H1 (cell line): ENCODE results near the gene ANXA2. TPM values are rescaled to one million over a fixed set of nuclear protein-coding genes. Genes with fewer than 3 reads are reported as not detected.

ENCODE experiments used
- CTCF ChIA-PET: fragments of 300-600 bp; sonication (Branson Sonifier 250); formaldehyde crosslinking; loops from one replicate; lab custom pipeline; 2021; ENCODE audit not compliant: partially characterized antibody; lab: Charles Lee
- POLR2A ChIA-PET: fragments of 300-600 bp; sonication (Branson Sonifier 250); formaldehyde crosslinking; loops from one replicate; lab custom pipeline; 2021; ENCODE audit warnings: inconsistent platforms; ENCODE audit not compliant: partially characterized antibody; lab: Charles Lee
- DNase-seq, 2 experiments: peaks; one replicate each; pipeline versions ENCODE4 v3.0.0 to v3.0.0-alpha.2; 2010 to 2022; ENCODE audit warnings: low spot score in 2 of 2, low read depth in 1 of 2, mixed read lengths in 1 of 2
- FAIRE-seq: peaks from 2 replicates; lab custom pipeline; 2011; peaks lifted over from hg19 to GRCh38; lab: Jason Lieb, UNC
- H2AFZ ChIP-seq: 2 replicates; pipeline ENCODE4 v1.8.1; 2012; ENCODE audit warnings: low read length, inconsistent platforms
- H2AK5ac ChIP-seq: 2 replicates; pipeline ENCODE4 v1.6.1; 2013; ENCODE audit warnings: low read depth, low read length
- H2BK120ac ChIP-seq: replicated peaks from 2 replicates; pipeline ENCODE3; 2013; ENCODE audit warnings: low read depth, low read length, inconsistent platforms
- H2BK12ac ChIP-seq: 2 replicates; pipeline ENCODE4 v1.6.1; 2013; ENCODE audit warnings: low read depth, low read length
- H2BK15ac ChIP-seq: 2 replicates; pipeline ENCODE4 v1.6.1; 2013; ENCODE audit warnings: low read length
- H2BK20ac ChIP-seq: 2 replicates; pipeline ENCODE4 v1.6.1; 2013; ENCODE audit warnings: low read length
- H2BK5ac ChIP-seq: 2 replicates; pipeline ENCODE4 v1.6.1; 2013; ENCODE audit warnings: low read depth, low read length
- H3K14ac ChIP-seq: 2 replicates; pipeline ENCODE4 v1.6.1; 2013; ENCODE audit warnings: inconsistent platforms; ENCODE audit not compliant: insufficient read length
- H3K18ac ChIP-seq: 2 replicates; pipeline ENCODE4 v1.6.1; 2013; ENCODE audit warnings: low read length; ENCODE audit errors: extremely low read depth
- H3K23ac ChIP-seq: 2 replicates; pipeline ENCODE4 v1.6.1; 2013; ENCODE audit warnings: inconsistent platforms; ENCODE audit not compliant: insufficient read length
- H3K23me2 ChIP-seq: 2 replicates; pipeline ENCODE4 v1.6.1; 2013; ENCODE audit warnings: low read depth, low read length
- H3K27ac ChIP-seq: 2 replicates; pipeline ENCODE4 v1.6.1; 2011; ENCODE audit warnings: low read depth, low read length, inconsistent platforms
- H3K27me3 ChIP-seq, 4 experiments: replicated peaks in 1 of 4; 1 replicate in 1 of 4; 2 replicates in 3 of 4; pipeline versions ENCODE4 v1.6.1 to v1.8.1; 2011 to 2013; ENCODE audit warnings: low read length in 3 of 4, mild to moderate bottlenecking in 3 of 4, inconsistent platforms in 2 of 4, mixed read lengths in 2 of 4, moderate library complexity in 1 of 4; ENCODE audit not compliant: control insufficient read depth in 3 of 4, insufficient read depth in 3 of 4; ENCODE audit errors: extremely low read depth in 1 of 4
- H3K36me3 ChIP-seq, 4 experiments: 2 replicates each; pipeline versions ENCODE4 v1.6.1 to v1.8.1; 2011 to 2013; ENCODE audit warnings: mild to moderate bottlenecking in 4 of 4, low read length in 3 of 4, moderate library complexity in 2 of 4, control low read depth in 1 of 4, inconsistent platforms in 1 of 4; ENCODE audit not compliant: insufficient read depth in 4 of 4, control insufficient read depth in 2 of 4
- H3K4ac ChIP-seq: replicated peaks from 2 replicates; pipeline ENCODE3; 2013; ENCODE audit warnings: low read length, low read depth, mixed read lengths, inconsistent platforms; ENCODE audit not compliant: insufficient read length
- H3K4me1 ChIP-seq, 4 experiments: replicated peaks in 1 of 4; 1 replicate in 1 of 4; 2 replicates in 3 of 4; pipeline versions ENCODE4 v1.6.1 to v1.8.1; 2011 to 2013; ENCODE audit warnings: low read length in 3 of 4, inconsistent platforms in 2 of 4, mixed read lengths in 1 of 4; ENCODE audit not compliant: insufficient read depth in 4 of 4, control insufficient read depth in 3 of 4
- H3K4me2 ChIP-seq, 2 experiments: 2 replicates each; pipeline versions ENCODE4 v1.6.1 to v1.8.1; 2011 to 2013; ENCODE audit warnings: low read depth in 2 of 2, low read length in 2 of 2, control low read depth in 1 of 2, inconsistent platforms in 1 of 2, mild to moderate bottlenecking in 1 of 2; ENCODE audit not compliant: insufficient read depth in 1 of 2
- H3K4me3 ChIP-seq, 4 experiments: fragments of 200-600, 300-600 bp in 1 of 4; sonication (generic), shearing (Covaris generic), sonication (Bioruptor Twin) in 1 of 4; 2 replicates each; pipeline versions ENCODE4 v1.5.1 to v1.8.1; 2011 to 2016; ENCODE audit warnings: low read length in 4 of 4, low read depth in 3 of 4, control low read depth in 2 of 4, inconsistent platforms in 2 of 4, mild to moderate bottlenecking in 2 of 4, mixed read lengths in 1 of 4, moderate library complexity in 1 of 4; ENCODE audit not compliant: insufficient read depth in 2 of 4; ENCODE audit errors: extremely low read depth in 1 of 4
- H3K56ac ChIP-seq: replicated peaks from 2 replicates; pipeline ENCODE3; 2013; ENCODE audit warnings: low read depth, mild to moderate bottlenecking, mixed read lengths, low read length, inconsistent platforms; ENCODE audit not compliant: insufficient read length
- H3K79me1 ChIP-seq: 2 replicates; pipeline ENCODE4 v1.6.1; 2013; ENCODE audit warnings: low read depth, low read length, control low read depth
- H3K79me2 ChIP-seq, 2 experiments: 2 replicates each; pipeline versions ENCODE4 v1.6.1 to v1.8.1; 2012 to 2013; ENCODE audit warnings: low read length in 2 of 2, mild to moderate bottlenecking in 2 of 2, inconsistent platforms in 1 of 2; ENCODE audit not compliant: insufficient read depth in 2 of 2, control insufficient read depth in 1 of 2
- H3K9ac ChIP-seq, 4 experiments: replicated peaks in 1 of 4; 1 replicate in 1 of 4; 2 replicates in 3 of 4; pipeline versions ENCODE4 v1.6.1 to v1.8.1; 2011 to 2013; ENCODE audit warnings: low read depth in 3 of 4, low read length in 3 of 4, control low read depth in 2 of 4, mild to moderate bottlenecking in 2 of 4, moderate library complexity in 2 of 4, inconsistent platforms in 1 of 4; ENCODE audit errors: extremely low read depth in 1 of 4
- H3K9me3 ChIP-seq, 2 experiments: 2 replicates each; pipeline versions ENCODE4 v1.6.1 to v1.8.1; 2012 to 2013; ENCODE audit warnings: mild to moderate bottlenecking in 2 of 2, moderate library complexity in 2 of 2, control low read depth in 1 of 2, inconsistent platforms in 1 of 2, low read depth in 1 of 2, low read length in 1 of 2, mixed read lengths in 1 of 2; ENCODE audit not compliant: insufficient read depth in 2 of 2
- H4K20me1 ChIP-seq, 2 experiments: replicated peaks in 1 of 2; 2 replicates each; pipeline versions ENCODE3 to v1.8.1; 2011 to 2013; ENCODE audit warnings: inconsistent platforms in 2 of 2, low read length in 2 of 2, mild to moderate bottlenecking in 1 of 2; ENCODE audit not compliant: insufficient read depth in 2 of 2, control insufficient read depth in 1 of 2
- H4K5ac ChIP-seq: 2 replicates; pipeline ENCODE4 v1.6.1; 2013; ENCODE audit warnings: low read length, low read depth, mixed read lengths, inconsistent platforms; ENCODE audit not compliant: insufficient read length
- H4K8ac ChIP-seq: 2 replicates; pipeline ENCODE4 v1.8.0; 2013; ENCODE audit warnings: mild to moderate bottlenecking, moderate library complexity, low read length, inconsistent platforms; ENCODE audit not compliant: insufficient read depth; ENCODE audit errors: extremely low read depth
- H4K91ac ChIP-seq: replicated peaks from 2 replicates; pipeline ENCODE3; 2013; ENCODE audit warnings: low read length, mixed read lengths, inconsistent platforms; ENCODE audit not compliant: insufficient read length
- ASH2L ChIP-seq: fragments of 200-600, 300-600 bp; sonication (generic); IDR thresholded peaks from one replicate; pipeline ENCODE4 v1.7.1; 2017; ENCODE audit warnings: low read length
- CEBPB ChIP-seq: IDR thresholded peaks from 2 replicates; pipeline ENCODE4 v1.6.1; 2012; ENCODE audit warnings: low read depth, low read length
- EGR1 ChIP-seq: IDR thresholded peaks from 2 replicates; pipeline ENCODE4 v1.6.1; 2011; ENCODE audit warnings: low read depth, low read length, borderline replicate concordance
- JUN ChIP-seq: IDR thresholded peaks from 2 replicates; pipeline ENCODE4 v1.6.1; 2011; ENCODE audit warnings: low read depth, mild to moderate bottlenecking, improper control_type of control experiment, low read length
- KDM5A ChIP-seq: fragments of 200-600 bp; IDR thresholded peaks from 2 replicates; pipeline ENCODE4 v1.7.1; 2012; ENCODE audit warnings: mild to moderate bottlenecking, low read length, inconsistent platforms, mixed read lengths
- MAFK ChIP-seq: IDR thresholded peaks from 2 replicates; pipeline ENCODE4 v1.6.1; 2012; ENCODE audit warnings: low read depth, mild to moderate bottlenecking, improper control_type of control experiment, low read length
- NANOG ChIP-seq: IDR thresholded peaks from 2 replicates; pipeline ENCODE4 v1.6.1; 2011; ENCODE audit warnings: low read length, low read depth, mild to moderate bottlenecking, inconsistent platforms; ENCODE audit not compliant: insufficient read depth, poor library complexity, severe bottlenecking
- RAD21 ChIP-seq, 2 experiments: IDR thresholded peaks in 1 of 2; conservative IDR thresholded peaks in 1 of 2; 2 replicates each; pipeline ENCODE4 v1.6.1; 2011; ENCODE audit warnings: low read depth in 2 of 2, low read length in 2 of 2, improper control_type of control experiment in 1 of 2, inconsistent platforms in 1 of 2, mild to moderate bottlenecking in 1 of 2, moderate library complexity in 1 of 2
- RXRA ChIP-seq: IDR thresholded peaks from 2 replicates; pipeline ENCODE4 v1.6.1; 2011; ENCODE audit warnings: low read depth, mild to moderate bottlenecking, low read length, moderate library complexity; ENCODE audit not compliant: insufficient read depth
- SP1 ChIP-seq: IDR thresholded peaks from 2 replicates; pipeline ENCODE4 v1.6.1; 2011; ENCODE audit warnings: low read depth, low read length
- SP2 ChIP-seq: IDR thresholded peaks from 2 replicates; pipeline ENCODE4 v1.6.1; 2012; ENCODE audit warnings: mild to moderate bottlenecking, low read length, inconsistent platforms
- SUZ12 ChIP-seq: fragments of 200-600 bp; sonication (generic); IDR thresholded peaks from 2 replicates; pipeline ENCODE4 v1.6.1; 2012; ENCODE audit warnings: mild to moderate bottlenecking, inconsistent platforms, low read length, moderate library complexity, mixed read lengths
- TAF1 ChIP-seq: IDR thresholded peaks from 2 replicates; pipeline ENCODE4 v1.6.1; 2011; ENCODE audit warnings: mild to moderate bottlenecking, low read depth, low read length
- TBP ChIP-seq: IDR thresholded peaks from 2 replicates; pipeline ENCODE4 v1.6.1; 2011; ENCODE audit warnings: low read depth, low read length, improper control_type of control experiment
- YY1 ChIP-seq: IDR thresholded peaks from 2 replicates; pipeline ENCODE4 v1.6.1; 2011; ENCODE audit warnings: low read depth, mild to moderate bottlenecking, low read length
- ZNF274 ChIP-seq: IDR thresholded peaks from 2 replicates; pipeline ENCODE4 v1.7.0; 2012; ENCODE audit warnings: low read length, borderline replicate concordance; ENCODE audit errors: extremely low read depth
- WGBS, 2 experiments: shearing (Covaris generic) in 1 of 2; methylation state at CpG; one replicate each; pipeline versions ENCODE4 v1.1.6 to v1.1.7; 2013 to 2015; ENCODE audit warnings: low lambda C conversion rate in 2 of 2, mixed read lengths in 2 of 2, inconsistent platforms in 1 of 2, low coverage in 1 of 2, missing lambda C conversion rate in 1 of 2; ENCODE audit not compliant: insufficient replicate concordance in 2 of 2, insufficient coverage in 1 of 2, insufficient read length in 1 of 2; ENCODE audit errors: extremely low coverage in 1 of 2, missing lambda C conversion rate in 1 of 2; 5-methylcytosine and 5-hydroxymethylcytosine counted together
- polyA plus RNA-seq, 7 experiments: library from polyadenylated mRNA; depleted of rRNA in 3 of 7; stranded (reverse) in 5 of 7; unstranded in 2 of 7; fragments of >200 nt in 5 of 7; fragments of 200-250 nt in 2 of 7; gene quantifications; 1 replicate in 5 of 7; 2 replicates in 1 of 7; 4 replicates in 1 of 7; pipeline versions ENCODE4 v1.2.1 to v1.2.3, GENCODE V29; 2011 to 2013; ENCODE audit warnings: missing spikeins in 2 of 7, mixed read lengths in 2 of 7
- total RNA-seq: library from RNA; stranded (reverse); fragmentation: NEBNext Ultra II Directional; extraction: Animal tissue kit (Norgen Biotek cat#: 25700); gene quantifications from 2 replicates; pipeline ENCODE4 v1.2.1, GENCODE V29; 2021

The ANXA2 gene
- total and polyA plus RNA-seq, 2 of the 8 experiments (the other 6 are each of a cell fraction or from before 2014, with no cell fraction given), result 178 to 217 TPM

DNA sequence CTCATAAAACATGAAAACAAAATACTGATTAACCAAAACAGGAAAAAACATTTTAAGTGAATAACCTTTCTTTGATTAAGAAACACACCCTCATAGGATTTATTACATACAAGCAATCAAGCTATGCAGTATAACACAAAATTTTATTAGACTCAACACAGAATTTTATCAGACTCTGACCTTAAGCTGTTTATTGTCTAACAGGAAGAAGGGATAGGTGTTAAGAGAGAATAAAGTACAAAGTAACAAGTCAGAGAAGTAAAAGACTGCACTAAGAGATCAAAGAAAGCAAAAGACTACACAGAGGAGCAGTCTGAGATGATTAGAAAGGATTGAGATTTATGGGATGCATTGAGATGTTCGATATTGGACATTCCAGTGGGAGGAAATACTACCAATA is 43.5 kb upstream of the ANXA2 start:
- POLR2A ChIA-PET, result interaction anchor here (1.1 kb wide), 1 partner anchor 16 kb away, joined by 3 read pairs; no protein-coding TSS in a partner anchor
- Histone ChIP-seq H2BK20ac (no peak overlapping the region), H3K23ac (no peak overlapping the region), H2BK12ac (no peak overlapping the region), H4K8ac (no peak overlapping the region), H3K23me2 (no peaks in the 10 kb centered on the region), H2AFZ (no peak overlapping the region), H4K91ac (no peak overlapping the region), H3K9ac (no peak overlapping the region), H3K27ac (no peak overlapping the region), H2AK5ac (no peak overlapping the region), H3K79me1 (no peaks in the 10 kb centered on the region), H3K27me3 (no peaks in the 10 kb centered on the region), H3K4me1 (no peaks in the 10 kb centered on the region), H3K4me3 (no peak overlapping the region), H4K5ac (no peak overlapping the region), H3K4me2 (no peak overlapping the region), H4K20me1 (no peaks in the 10 kb centered on the region), H3K36me3 (peaks cover 0 to 9% (median 0%) of the 10 kb centered on the region in 4 experiments; a peak in 3 of 8 replicates), H3K4ac (no peak overlapping the region), H3K56ac (no peak overlapping the region), H3K18ac (no peak overlapping the region), H2BK15ac (no peak overlapping the region), H3K9me3 (no peaks in the 10 kb centered on the region), H2BK5ac (no peak overlapping the region), H3K79me2 (no peaks in the 10 kb centered on the region), H2BK120ac (no peak overlapping the region), H3K14ac (no peak overlapping the region)
- FAIRE-seq (no peak), DNase-seq (no peak)
- whole genome bisulfite sequencing, 2 experiments, result 86% methylated on average over 1 of the region's 1 CpG; no CpG with 5 or more reads in 1 of the 2 experiments
- CTCF ChIA-PET, result interaction anchor here (1.7 to 5.7 kb wide), 2 partner anchors 81 to 101 kb away, joined by 3 to 73 read pairs; no protein-coding TSS in a partner anchor
- TF ChIP-seq SP1 (no peak), MAFK (no peak), TBP (no peak), TAF1 (no peak), NANOG (no peak), SUZ12 (no peak), YY1 (no peak), RAD21 (IDR thresholded peaks at IDR 0.05 in 1 of 2, conservative IDR thresholded peaks at IDR 0.05 in 1 of 2; ENCODE audit: low read depth in 2 of 2, low read length in 2 of 2) (no peak), RXRA (no peak), ASH2L (no peak), JUN (no peak), ZNF274 (no peak), SP2 (no peak), EGR1 (no peak), KDM5A (no peak), CEBPB (no peak)
